ENCODE measurements around the gene MBD5. TPM values are rescaled to one million over a fixed set of nuclear protein-coding genes. Genes with fewer than 3 reads are reported as not detected.
"Not testable (repeated sequence)": the region's sequence is repeated elsewhere in the genome, so short reads cannot be mapped to it uniquely, and the experiment has no call there.

The MBD5 gene
- total RNA-seq, 4 donors from 2014 or later: 51.2 to 85.9 (median 72.6) TPM

GRCh38 chr2:148540022-148540421 is 519.1 kb downstream of the MBD5 start:
- 71 to 91% methylated on average over 8 of the region's 8 CpGs for WGBS, 2 donors
- TF ChIP-seq CTCF (IDR thresholded peaks at IDR 0.05) (no peak), POLR2A (IDR thresholded peaks at IDR 0.05) (no peak)
- H3K36me3 ChIP-seq: no peaks in the 10 kb centered on the region
- no peak for DNase-seq
- H3K4me3 ChIP-seq (replicated peaks in 1 of 3): no peak overlapping the region
- H3K27me3 ChIP-seq: no peaks in the 10 kb centered on the region
- no peak overlapping the region for H3K27ac ChIP-seq
- H3K4me1 ChIP-seq: no peaks in the 10 kb centered on the region
- H3K9me3 ChIP-seq: no peaks in the 10 kb centered on the region
- intact Hi-C loops (cut with DNase I): no loop called here

GRCh38 chr2:148541792-148542191 is 520.9 kb downstream of the MBD5 start:
- no peaks in the 10 kb centered on the region for H3K27me3 ChIP-seq
- intact Hi-C loops (cut with DNase I): no loop called here
- H3K36me3 ChIP-seq: no peaks in the 10 kb centered on the region
- H3K9me3 ChIP-seq: no peaks in the 10 kb centered on the region
- no peak for TF ChIP-seq CTCF (IDR thresholded peaks at IDR 0.05)
- no peak for TF ChIP-seq POLR2A (IDR thresholded peaks at IDR 0.05)
- H3K4me3 ChIP-seq (replicated peaks in 1 of 3): no peak overlapping the region
- DNase-seq: no peak
- H3K4me1 ChIP-seq: no peaks in the 10 kb centered on the region
- WGBS, 2 donors: 92 to 96% methylated on average over 3 of the region's 3 CpGs
- H3K27ac ChIP-seq: no peak overlapping the region

- H3K36me3 ChIP-seq: no peaks in the 10 kb centered on the region
- intact Hi-C loops (cut with DNase I): no loop called here
- no peak overlapping the region for H3K4me3 ChIP-seq (replicated peaks in 1 of 3)
- H3K4me1 ChIP-seq: no peaks in the 10 kb centered on the region
- no peaks in the 10 kb centered on the region for H3K9me3 ChIP-seq
- H3K27ac ChIP-seq: no peak overlapping the region
- DNase-seq: no peak
- no peaks in the 10 kb centered on the region for H3K27me3 ChIP-seq
- WGBS, 2 donors: 83 to 91% methylated on average over 6 of the region's 6 CpGs
- TF ChIP-seq CTCF (IDR thresholded peaks at IDR 0.05) (no peak), POLR2A (IDR thresholded peaks at IDR 0.05) (no peak)
These were observed 521.7 kb downstream of the MBD5 start for GRCh38 chr2:148542614-148543013.

- H3K27ac ChIP-seq; H3K36me3 ChIP-seq; H3K27me3 ChIP-seq; intact Hi-C loops (cut with DNase I); H3K4me3 ChIP-seq (replicated peaks in 1 of 3); H3K9me3 ChIP-seq; DNase-seq; H3K4me1 ChIP-seq: not testable (repeated sequence)
- 90 to 92% methylated on average over 5 of the region's 5 CpGs for WGBS, 2 donors
These were observed 522.2 kb downstream of the MBD5 start for GRCh38 chr2:148543088-148543540.

- no peaks in the 10 kb centered on the region for H3K36me3 ChIP-seq
- H3K27ac ChIP-seq: no peak overlapping the region
- intact Hi-C loops (cut with DNase I): no loop called here
- no peak overlapping the region for H3K4me3 ChIP-seq (replicated peaks in 1 of 3)
- WGBS, 2 donors: 93% methylated on average over 5 to 8 of the region's 8 CpGs
- no peak for DNase-seq
- TF ChIP-seq POLR2A (IDR thresholded peaks at IDR 0.05) (no peak), CTCF (IDR thresholded peaks at IDR 0.05) (no peak)
- H3K27me3 ChIP-seq: no peaks in the 10 kb centered on the region
- H3K9me3 ChIP-seq: no peaks in the 10 kb centered on the region
- H3K4me1 ChIP-seq: no peaks in the 10 kb centered on the region
These were observed 524.7 kb downstream of the MBD5 start for GRCh38 chr2:148545390-148546256.

Data from thyroid gland (tissue), 4 donors.